ENCODE measurements around the gene OCSTAMP.
A peak's percentile ranks its signal among the peaks of the same experiment; 100 is the strongest.

OCSTAMP gene

GRCh38 chr20:46550461-46550860 is at the start of gene OCSTAMP:
TSS of gene OCSTAMP (minus strand) at chr20:46550654. CDS start at chr20:46550560, 94 bp downstream.
- no peak for DNase-seq

GRCh38 chr20:46599227-46599987 is 49.0 kb upstream of the OCSTAMP start:
- no peak for DNase-seq

- no peak for DNase-seq
Observed at GRCh38 chr20:46595933-46596332, 45.5 kb upstream of the OCSTAMP start.

GRCh38 chr20:46594725-46595124 is 44.3 kb upstream of the OCSTAMP start:
- no peak for DNase-seq

- peak in 1 of 56 donors; percentile 7 for DNase-seq
Observed at GRCh38 chr20:46592580-46593362, 42.3 kb upstream of the OCSTAMP start.

GRCh38 chr20:46590443-46590842 is 40.0 kb upstream of the OCSTAMP start:
- no peak for DNase-seq

- DNase-seq, result no peak
Observed at GRCh38 chr20:46588532-46589511, 38.4 kb upstream of the OCSTAMP start.

- no peak for DNase-seq
Observed at GRCh38 chr20:46587986-46588385, 37.5 kb upstream of the OCSTAMP start.

- DNase-seq, result no peak
Observed at GRCh38 chr20:46586724-46587123, 36.3 kb upstream of the OCSTAMP start.

- no peak for DNase-seq
Observed at GRCh38 chr20:46584508-46584907, 34.1 kb upstream of the OCSTAMP start.

GRCh38 chr20:46583411-46584214 is 33.2 kb upstream of the OCSTAMP start:
- peak in 16 of 56 donors; percentile 18 to 60 (median 34) for DNase-seq

GRCh38 chr20:46582648-46583047 is 32.2 kb upstream of the OCSTAMP start:
- DNase-seq, result no peak

GRCh38 chr20:46581391-46581790 is 30.9 kb upstream of the OCSTAMP start:
- no peak for DNase-seq

GRCh38 chr20:46580613-46581205 is 30.3 kb upstream of the OCSTAMP start:
- DNase-seq, result peak in 1 of 56 donors; percentile 45

- no peak for DNase-seq
Observed at GRCh38 chr20:46578745-46579144, 28.3 kb upstream of the OCSTAMP start.

GRCh38 chr20:46576774-46577395 is 26.4 kb upstream of the OCSTAMP start:
- no peak for DNase-seq

GRCh38 chr20:46575937-46576461 is 25.5 kb upstream of the OCSTAMP start:
- DNase-seq, result no peak

GRCh38 chr20:46575394-46575793 is 24.9 kb upstream of the OCSTAMP start:
- DNase-seq, result no peak
